Ascending aorta (tissue), 2 donors: Measurements from ENCODE around the gene NELFCD. TPM values are rescaled to one million over a fixed set of nuclear protein-coding genes. Genes with fewer than 3 reads are reported as not detected.
"Not testable (repeated sequence)": the region's sequence is repeated elsewhere in the genome, so short reads cannot be mapped to it uniquely, and the experiment has no call there.

Experiments
- DNase-seq, 2 donors: peaks; one replicate each; pipeline ENCODE4 v3.0.0-alpha.2; 2019; ENCODE audit warnings: low spot score in 2 of 2
- H3K27ac ChIP-seq, 2 donors: fragments of 200-600 bp; sonication (generic); one replicate each; pipeline ENCODE4 v1.5.1; 2016 to 2017; ENCODE audit warnings: mild to moderate bottlenecking in 1 of 2
- H3K27me3 ChIP-seq: fragments of 200-600 bp; sonication (generic); one replicate; pipeline ENCODE4 v1.5.1; 2017
- H3K36me3 ChIP-seq, 2 donors: fragments of 200-600 bp; sonication (generic); one replicate each; pipeline ENCODE4 v1.5.1; 2016
- H3K4me1 ChIP-seq, 2 donors: fragments of 200-600 bp; sonication (generic); one replicate each; pipeline ENCODE4 v1.5.1; 2016 to 2017; ENCODE audit warnings: mild to moderate bottlenecking in 1 of 2
- H3K4me3 ChIP-seq, 2 donors: fragments of 200-600 bp; sonication (generic); one replicate each; pipeline ENCODE4 v1.5.1; 2016 to 2017; ENCODE audit warnings: mild to moderate bottlenecking in 1 of 2
- H3K9me3 ChIP-seq, 2 donors: fragments of 200-600 bp; sonication (generic); one replicate each; pipeline ENCODE4 v1.5.1; 2016
- CTCF ChIP-seq, 3 experiments: fragments of 200-600 bp in 2 of 3; fragments of 450-650 bp in 1 of 3; sonication (generic) in 2 of 3; IDR thresholded peaks; one replicate each; pipeline ENCODE4 v1.5.1; 2016 to 2019; ENCODE audit warnings: antibody characterized with exemption in 3 of 3, mild to moderate bottlenecking in 1 of 3, moderate library complexity in 1 of 3
- intact Hi-C: fragments of 100-400 bp; cut with DNase I; formaldehyde crosslinking; loops from one replicate; pipeline ENCODE4 v1.15.1; 2023
- total RNA-seq: library from RNA; depleted of rRNA; stranded (reverse); fragments of >200 nt; gene quantifications from one replicate; pipeline ENCODE4 v1.1.0, GENCODE V29; 2016

Gene NELFCD
- total RNA-seq, 1 donor from 2014 or later, result 20.8 TPM

DNA sequence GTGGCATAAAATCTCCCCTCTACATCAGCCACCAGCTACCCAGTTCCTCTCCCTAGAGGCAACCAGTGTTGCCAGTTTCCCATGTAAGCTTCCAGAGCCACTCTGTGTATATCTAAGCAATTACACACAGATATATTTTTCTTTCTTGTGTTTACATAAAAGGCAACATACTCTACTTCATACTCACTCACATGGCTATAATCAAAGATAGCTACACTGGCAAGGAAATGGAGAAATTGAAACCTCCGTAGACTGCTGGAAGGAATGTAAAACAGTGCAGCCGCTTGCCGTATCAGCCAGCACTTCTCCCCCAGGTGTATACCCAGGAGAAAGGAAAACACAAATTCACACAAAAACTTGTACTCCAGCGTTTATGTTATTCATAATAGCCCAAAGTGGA lies 38.5 kb upstream of the NELFCD start:
- Histone ChIP-seq H3K4me1 (no peaks in the 10 kb centered on the region), H3K9me3 (no peaks in the 10 kb centered on the region), H3K27ac (no peak overlapping the region), H3K36me3 (no peaks in the 10 kb centered on the region), H3K27me3 (no peaks in the 10 kb centered on the region), H3K4me3 (no peak overlapping the region)
- no peak for TF ChIP-seq CTCF (IDR thresholded peaks at IDR 0.05)
- no peak for DNase-seq
- intact Hi-C loops, result no loop called here

- Histone ChIP-seq H3K9me3 (no peaks in the 10 kb centered on the region), H3K4me1 (no peaks in the 10 kb centered on the region), H3K27ac (no peak overlapping the region), H3K27me3 (no peaks in the 10 kb centered on the region), H3K36me3 (no peaks in the 10 kb centered on the region), H3K4me3 (no peak overlapping the region)
- intact Hi-C loops, result no loop called here
- no peak for TF ChIP-seq CTCF (IDR thresholded peaks at IDR 0.05)
- no peak for DNase-seq
These were observed 36.4 kb upstream of the NELFCD start for GRCh38 chr20:58944610-58945009.

- H3K27me3 ChIP-seq, result no peaks in the 10 kb centered on the region
- no peak for DNase-seq
- H3K4me3 ChIP-seq, result no peak overlapping the region
- no peak overlapping the region for H3K27ac ChIP-seq
- no peak for TF ChIP-seq CTCF (IDR thresholded peaks at IDR 0.05)
- no peaks in the 10 kb centered on the region for H3K36me3 ChIP-seq
- no peaks in the 10 kb centered on the region for H3K4me1 ChIP-seq
- intact Hi-C loops, result no loop called here
- H3K9me3 ChIP-seq, result no peaks in the 10 kb centered on the region
These were observed 35.0 kb upstream of the NELFCD start for GRCh38 chr20:58945965-58946631.

GRCh38 chr20:58947797-58948388 lies 33.2 kb upstream of the NELFCD start:
- H3K4me3 ChIP-seq, H3K27me3 ChIP-seq, H3K9me3 ChIP-seq, H3K4me1 ChIP-seq, H3K36me3 ChIP-seq, H3K27ac ChIP-seq, intact Hi-C loops, DNase-seq: not testable (repeated sequence)

- no peak for DNase-seq
- Histone ChIP-seq H3K9me3 (no peaks in the 10 kb centered on the region), H3K4me3 (no peak overlapping the region), H3K36me3 (no peaks in the 10 kb centered on the region), H3K27ac (no peak overlapping the region), H3K27me3 (no peaks in the 10 kb centered on the region), H3K4me1 (no peaks in the 10 kb centered on the region)
- TF ChIP-seq CTCF (IDR thresholded peaks at IDR 0.05), result no peak
- intact Hi-C loops, result no loop called here
These were observed 30.5 kb upstream of the NELFCD start for GRCh38 chr20:58950603-58951002.

- Histone ChIP-seq H3K9me3 (no peaks in the 10 kb centered on the region), H3K4me1 (no peaks in the 10 kb centered on the region), H3K27ac (no peak overlapping the region), H3K4me3 (no peak overlapping the region), H3K27me3 (no peaks in the 10 kb centered on the region), H3K36me3 (no peaks in the 10 kb centered on the region)
- intact Hi-C loops, result no loop called here
- no peak for DNase-seq
- no peak for TF ChIP-seq CTCF (IDR thresholded peaks at IDR 0.05)
These were observed 28.0 kb upstream of the NELFCD start for GRCh38 chr20:58953050-58953449.
